ENCODE results near the gene SCO2.
"Not testable (repeated sequence)": the region's sequence is repeated elsewhere in the genome, so short reads cannot be mapped to it uniquely, and the experiment has no call there.

Gene SCO2

DNA sequence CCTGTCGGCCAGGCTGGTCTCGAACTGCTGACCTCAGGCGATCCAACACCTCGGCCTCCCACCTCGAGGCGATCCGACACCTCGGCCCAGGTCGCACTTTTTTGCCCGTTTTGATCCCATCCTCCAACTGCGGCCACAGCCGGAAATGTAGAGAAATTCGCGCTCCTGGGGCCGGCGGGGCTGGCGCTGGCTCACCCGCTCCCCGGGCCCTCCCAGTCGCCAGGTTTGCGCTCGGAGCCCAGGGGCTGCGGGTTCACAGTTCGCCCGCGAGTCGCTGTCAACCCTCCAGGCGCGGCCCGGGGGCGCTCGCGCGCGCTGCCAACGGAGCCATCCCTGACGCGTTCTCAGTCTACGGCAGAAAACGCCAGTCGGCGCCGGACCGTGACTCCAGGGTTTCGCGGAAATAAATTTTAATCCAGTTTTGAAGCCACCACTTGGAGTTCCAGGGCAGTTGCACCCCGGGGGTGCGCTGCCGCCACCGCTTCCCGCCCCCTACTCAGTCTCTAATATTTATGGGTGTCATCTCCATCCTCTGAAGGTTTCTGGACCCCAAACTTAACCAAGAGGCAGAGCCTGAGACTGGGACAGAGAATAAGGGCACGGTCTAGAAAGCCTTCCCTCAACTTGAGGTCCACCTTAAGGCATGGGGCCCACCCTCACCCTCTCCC is 18.8 kb upstream of the SCO2 start:
- peak overlapping the region; percentile 99 to 100 for H3K27ac Mint-ChIP-seq
- ATAC-seq (peak; percentile 47), DNase-seq (peak; percentile 87 to 91)
- H3K9me3 Mint-ChIP-seq = peaks cover 0 to 4% of the 10 kb centered on the region in 2 donors
- peaks cover 75% of the 10 kb centered on the region for H3K4me1 Mint-ChIP-seq
- peak overlapping the region; percentile 84 to 85 for H3K4me3 Mint-ChIP-seq
- no peaks in the 10 kb centered on the region for H3K27me3 Mint-ChIP-seq

DNA sequence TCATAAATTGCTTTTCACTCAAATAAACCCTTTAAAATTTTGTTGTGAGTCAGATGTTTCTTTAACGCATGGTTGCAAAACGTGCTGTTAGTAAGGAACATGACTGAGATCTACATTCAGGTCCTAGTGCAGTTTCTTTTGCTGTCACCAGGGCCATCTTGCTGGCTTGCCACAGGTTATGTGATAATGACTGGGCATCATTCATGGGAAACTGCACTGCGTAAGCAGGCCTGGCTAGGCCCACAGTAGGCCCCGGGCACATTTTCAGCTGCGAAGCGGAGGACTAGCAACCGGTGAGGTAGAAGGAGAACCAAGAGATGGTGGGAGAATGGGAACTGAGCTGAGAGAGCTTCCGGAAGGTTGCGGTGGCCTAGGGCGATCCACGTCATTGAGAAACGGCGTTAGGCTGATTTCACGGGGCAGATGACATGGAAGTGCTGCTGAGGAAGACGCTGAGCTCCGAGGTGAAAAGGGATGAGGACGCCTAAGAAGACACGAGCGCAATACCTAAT is 17.1 kb upstream of the SCO2 start:
- DNase-seq (peak in 1 of 2 donors; percentile 67), ATAC-seq (no peak)
- Mint-ChIP-seq H3K27ac (peak overlapping the region in 1 of 2 donors; percentile 92), H3K4me1 (peaks cover 84% of the 10 kb centered on the region), H3K9me3 (peaks cover 0 to 4% of the 10 kb centered on the region in 2 donors), H3K4me3 (peak overlapping the region; percentile 7 to 69), H3K27me3 (no peaks in the 10 kb centered on the region)

DNA sequence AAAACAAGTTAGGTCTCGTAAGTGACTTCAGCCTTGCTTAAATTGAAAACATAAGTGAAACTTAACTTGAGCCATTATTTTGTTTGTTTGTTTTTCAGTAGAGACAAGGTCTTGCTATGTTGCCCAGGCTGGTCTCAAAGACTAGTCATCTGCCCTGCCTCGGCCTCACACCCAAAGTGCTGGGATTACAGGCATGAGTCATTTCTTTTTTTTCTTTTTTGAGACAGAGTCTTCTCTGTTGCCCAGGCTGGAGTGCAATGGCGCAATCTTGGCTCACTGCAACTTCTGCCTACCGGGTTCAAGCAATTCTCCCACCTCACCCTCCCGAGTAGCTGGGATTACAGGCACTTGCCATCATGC is 16.2 kb upstream of the SCO2 start:
- H3K9me3 Mint-ChIP-seq, H3K27me3 Mint-ChIP-seq, ATAC-seq: not testable (repeated sequence)
- Mint-ChIP-seq H3K4me3 (peak overlapping the region; percentile 54 to 69), H3K27ac (peak overlapping the region; percentile 96 to 100), H3K4me1 (peaks cover 89% of the 10 kb centered on the region)
- peak in 1 of 2 donors; percentile 67 for DNase-seq

DNA sequence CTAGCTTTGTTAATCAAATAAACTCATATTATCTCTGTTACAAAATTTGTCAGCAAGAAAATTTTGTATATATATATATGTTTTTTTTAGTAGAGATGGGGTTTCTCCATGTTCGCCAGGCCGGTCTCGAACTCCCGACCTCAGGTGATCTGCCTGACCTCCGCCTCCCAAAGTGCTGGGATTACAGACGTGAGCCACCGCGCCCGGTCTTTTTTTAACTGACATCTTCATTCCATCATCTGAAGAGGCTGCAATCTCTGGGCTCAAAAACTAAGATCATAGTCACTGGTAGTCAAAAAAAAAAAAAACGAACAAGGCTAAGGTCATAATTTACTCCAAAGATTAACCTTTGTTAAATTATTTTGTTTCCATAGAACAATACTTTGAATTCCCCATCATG is 15.0 kb upstream of the SCO2 start:
- H3K27ac Mint-ChIP-seq = peak overlapping the region; percentile 96 to 100
- DNase-seq (no peak), ATAC-seq (no peak)
- H3K27me3 Mint-ChIP-seq = no peaks in the 10 kb centered on the region
- H3K4me1 Mint-ChIP-seq = peaks cover 78% of the 10 kb centered on the region
- H3K9me3 Mint-ChIP-seq = peaks cover 0 to 4% of the 10 kb centered on the region in 2 donors
- H3K4me3 Mint-ChIP-seq = peak overlapping the region; percentile 54 to 69

DNA sequence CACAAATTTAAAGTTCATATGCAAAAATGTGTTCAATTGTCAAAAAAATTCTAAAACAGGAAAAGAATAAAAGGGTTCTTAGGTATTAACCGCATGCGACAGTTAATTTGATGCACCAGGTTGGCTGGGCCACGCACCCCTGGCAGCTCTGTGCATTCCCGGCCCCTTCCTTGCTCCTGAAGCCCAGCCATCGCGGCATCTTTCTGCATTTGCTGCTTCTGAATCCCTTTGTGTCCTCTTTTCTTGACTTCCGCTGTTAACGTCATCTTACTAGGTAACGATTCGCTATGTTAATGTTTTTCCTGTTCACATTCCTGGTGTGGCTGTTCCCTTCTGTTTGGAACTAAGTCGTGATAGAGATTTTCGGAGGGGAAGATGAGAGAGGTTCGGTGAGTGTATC is 12.4 kb upstream of the SCO2 start:
- H3K27me3 Mint-ChIP-seq = peaks cover 8% of the 10 kb centered on the region
- peak overlapping the region; percentile 83 to 100 for H3K27ac Mint-ChIP-seq
- no peak for DNase-seq
- peaks cover 83% of the 10 kb centered on the region for H3K4me1 Mint-ChIP-seq
- peaks cover 0 to 4% of the 10 kb centered on the region in 2 donors for H3K9me3 Mint-ChIP-seq
- H3K4me3 Mint-ChIP-seq = peak overlapping the region; percentile 32 to 62
- no peak for ATAC-seq

DNA sequence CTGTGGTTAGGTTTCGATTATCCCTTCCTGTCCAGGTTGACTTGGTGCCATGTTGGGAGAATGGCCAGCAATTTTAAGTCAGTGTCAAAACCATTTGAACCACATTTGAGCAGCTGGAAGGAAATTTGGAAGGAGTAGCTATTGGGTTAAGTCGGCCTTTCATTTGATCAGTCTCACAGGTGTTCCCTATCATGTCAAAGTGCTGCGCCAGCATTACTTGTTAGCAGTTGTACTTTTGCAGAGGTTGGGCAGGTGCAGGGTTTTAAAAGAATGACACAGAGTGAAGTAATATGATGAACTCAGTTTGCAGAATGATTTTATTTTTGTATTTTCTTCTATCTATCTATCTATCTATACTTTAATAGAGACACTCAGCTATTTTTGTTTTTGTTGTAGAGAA is 10.8 kb upstream of the SCO2 start:
- Mint-ChIP-seq H3K27me3 (peaks cover 10% of the 10 kb centered on the region), H3K4me3 (no peak overlapping the region), H3K4me1 (peaks cover 73% of the 10 kb centered on the region), H3K9me3 (no peaks in the 10 kb centered on the region), H3K27ac (peak overlapping the region in 1 of 2 donors; percentile 34)
- no peak for DNase-seq
- ATAC-seq = no peak

DNA sequence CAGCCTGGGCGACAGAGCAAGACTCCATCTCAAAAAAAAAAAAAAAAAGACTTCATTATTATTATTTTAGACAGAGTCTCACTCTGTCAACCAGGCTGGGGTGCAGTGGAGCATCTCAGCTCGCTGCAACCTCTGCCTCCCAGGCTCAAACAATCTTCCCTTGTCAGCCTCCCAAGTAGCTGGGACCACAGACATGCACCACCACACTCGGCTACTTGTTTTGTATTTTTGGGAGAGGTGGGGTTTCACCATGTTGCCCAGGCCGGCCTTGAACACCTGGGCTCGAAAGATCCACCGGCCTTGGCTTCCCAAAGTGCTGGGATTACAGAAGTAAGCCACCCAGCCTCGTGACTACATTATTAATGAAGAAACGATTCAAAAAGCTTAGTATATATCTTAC is 9.7 kb upstream of the SCO2 start:
- Mint-ChIP-seq H3K4me3 (no peak overlapping the region), H3K4me1 (peaks cover 62% of the 10 kb centered on the region), H3K9me3 (no peaks in the 10 kb centered on the region)

DNA sequence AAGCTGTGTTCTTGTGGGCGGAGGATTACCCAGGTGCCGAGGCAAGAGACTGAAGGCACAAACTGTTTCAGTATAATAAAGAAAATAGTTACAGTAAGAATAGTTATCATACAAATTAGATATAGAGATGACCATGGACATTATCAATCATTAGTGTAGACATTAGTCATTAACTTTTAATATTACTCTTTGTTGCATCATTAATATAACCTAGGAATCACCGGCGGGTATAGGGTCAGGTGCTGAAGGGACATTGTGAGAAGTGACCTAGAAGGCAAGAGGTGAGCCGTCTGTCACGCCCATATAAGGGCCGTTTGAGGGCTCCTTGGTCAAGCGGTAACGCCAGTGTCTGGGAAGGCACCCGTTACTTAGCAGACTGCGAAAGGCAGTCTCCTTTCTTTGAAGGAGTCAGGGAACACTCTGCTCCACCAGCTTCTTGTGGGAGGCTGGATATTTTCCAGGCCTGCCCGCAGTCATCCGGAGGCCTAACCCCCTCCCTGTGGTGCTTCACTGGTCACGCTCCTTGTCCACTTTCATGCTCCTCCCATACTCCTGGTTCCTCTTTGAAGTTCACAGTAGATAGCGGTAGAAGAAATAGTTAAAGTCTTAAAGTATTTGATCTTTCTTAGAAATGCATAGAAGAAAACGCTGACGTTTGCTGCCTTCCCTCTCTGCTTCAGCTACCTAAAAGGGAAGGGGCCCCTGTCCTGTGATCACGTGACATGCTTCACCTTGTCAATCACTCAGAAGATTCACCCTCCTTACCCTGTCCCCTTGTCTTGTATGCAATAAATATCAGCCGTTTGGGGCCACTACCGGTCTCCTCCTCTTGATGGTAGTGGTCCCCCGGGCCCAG is 8.7 kb upstream of the SCO2 start:
- peak overlapping the region; percentile 90 to 100 for H3K4me3 Mint-ChIP-seq
- peaks cover 10% of the 10 kb centered on the region for H3K27me3 Mint-ChIP-seq

More for the DNA sequence above, 9.7 kb upstream of the SCO2 start:
- Mint-ChIP-seq H3K27ac (peak overlapping the region in 1 of 2 donors; percentile 67), H3K27me3 (peaks cover 10% of the 10 kb centered on the region)
- DNase-seq (no peak), ATAC-seq (no peak)

DNA sequence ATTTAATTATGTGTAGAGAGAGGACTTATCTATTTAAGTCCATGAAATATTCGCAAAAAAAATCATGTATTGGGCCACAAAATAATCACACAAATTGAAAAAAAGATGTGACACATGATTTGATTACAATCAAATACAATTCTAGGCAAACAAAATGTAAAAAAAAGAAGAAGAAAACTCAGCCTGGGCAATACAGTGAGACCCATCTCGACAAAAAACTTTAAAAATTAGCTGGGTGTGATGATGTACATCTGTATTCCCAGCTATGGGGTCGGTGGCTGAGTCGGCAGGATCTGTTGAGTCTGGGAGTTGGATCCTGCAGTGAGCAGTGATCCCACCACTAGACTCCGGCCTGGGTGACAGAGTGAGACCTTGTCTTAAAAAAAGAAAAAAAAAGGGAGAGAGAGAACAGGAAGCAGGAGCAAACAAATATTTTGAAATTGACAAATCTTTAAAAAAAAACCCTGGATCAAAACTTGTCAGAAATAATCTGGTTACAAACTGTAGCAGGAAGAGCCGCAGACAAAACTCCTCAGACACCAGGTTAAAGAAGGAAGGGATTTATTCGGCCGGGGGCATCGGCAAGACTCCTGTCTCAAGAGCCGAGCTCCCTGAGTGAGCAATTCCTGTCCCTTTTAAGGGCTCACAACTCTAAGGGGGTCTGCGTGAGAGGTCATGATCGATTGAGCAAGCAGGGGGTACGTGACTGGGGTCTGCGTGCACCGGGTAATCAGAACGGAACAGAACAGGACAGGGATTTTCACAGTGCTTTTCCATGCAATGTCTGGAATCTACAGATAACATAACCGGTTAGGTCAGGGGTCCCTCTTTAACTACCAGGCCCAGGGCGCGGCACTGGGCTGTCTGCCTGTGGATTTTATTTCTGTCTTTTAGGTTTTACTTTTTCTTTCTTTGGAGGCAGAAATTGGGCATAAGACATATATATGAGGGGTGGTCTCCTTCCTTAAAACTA is 7.7 kb upstream of the SCO2 start:
- peaks cover 10% of the 10 kb centered on the region for H3K27me3 Mint-ChIP-seq
- no peaks in the 10 kb centered on the region for H3K9me3 Mint-ChIP-seq
- ATAC-seq (no peak), DNase-seq (no peak)
- peak overlapping the region; percentile 93 to 100 for H3K27ac Mint-ChIP-seq
- peak overlapping the region; percentile 90 to 100 for H3K4me3 Mint-ChIP-seq
- peaks cover 55% of the 10 kb centered on the region for H3K4me1 Mint-ChIP-seq

More for the DNA sequence above, 8.7 kb upstream of the SCO2 start:
- ATAC-seq, H3K9me3 Mint-ChIP-seq, DNase-seq: not testable (repeated sequence)
- Mint-ChIP-seq H3K27ac (peak overlapping the region; percentile 29 to 54), H3K4me1 (peaks cover 55% of the 10 kb centered on the region)

DNA sequence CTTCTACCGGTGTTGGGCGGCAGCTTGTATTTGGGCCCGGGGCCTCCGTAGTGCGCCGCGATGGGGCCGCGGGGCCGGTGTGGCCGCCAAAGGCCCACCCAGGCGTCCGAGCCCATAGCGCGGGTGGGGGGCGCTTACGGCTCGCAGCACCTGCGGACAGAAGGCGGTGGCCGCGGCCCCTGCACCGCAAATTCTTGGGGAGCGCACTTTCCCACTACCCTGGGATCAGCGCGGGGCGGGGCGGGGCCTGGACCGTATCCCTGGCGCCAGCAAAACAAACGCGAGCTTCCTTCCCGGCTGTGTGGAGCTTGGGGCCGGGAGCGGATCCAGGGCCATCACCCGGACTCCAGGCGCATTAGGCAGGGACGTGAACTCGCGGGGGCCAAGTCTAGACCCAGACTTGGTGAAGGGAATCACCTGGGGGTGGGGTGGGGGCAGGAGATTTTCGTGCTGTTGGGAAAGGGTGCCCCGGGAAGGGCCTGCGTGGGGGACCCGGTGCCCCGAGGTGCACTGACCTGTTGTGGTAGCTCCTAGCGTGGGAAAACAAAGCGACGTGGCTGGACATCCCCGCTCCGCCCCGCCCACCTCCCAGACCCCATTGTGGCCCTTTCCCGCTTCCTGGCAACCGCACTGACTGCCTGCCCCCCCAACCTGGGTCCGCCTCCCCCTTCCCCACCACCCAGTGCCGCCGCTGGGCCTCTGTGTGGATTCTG is 6.7 kb upstream of the SCO2 start:
- Mint-ChIP-seq H3K27ac (peak overlapping the region; percentile 99 to 100), H3K9me3 (no peaks in the 10 kb centered on the region), H3K27me3 (peaks cover 10% of the 10 kb centered on the region), H3K4me1 (peaks cover 55% of the 10 kb centered on the region), H3K4me3 (peak overlapping the region; percentile 90 to 100)
- DNase-seq (peak in 1 of 2 donors; percentile 38), ATAC-seq (no peak)

DNA sequence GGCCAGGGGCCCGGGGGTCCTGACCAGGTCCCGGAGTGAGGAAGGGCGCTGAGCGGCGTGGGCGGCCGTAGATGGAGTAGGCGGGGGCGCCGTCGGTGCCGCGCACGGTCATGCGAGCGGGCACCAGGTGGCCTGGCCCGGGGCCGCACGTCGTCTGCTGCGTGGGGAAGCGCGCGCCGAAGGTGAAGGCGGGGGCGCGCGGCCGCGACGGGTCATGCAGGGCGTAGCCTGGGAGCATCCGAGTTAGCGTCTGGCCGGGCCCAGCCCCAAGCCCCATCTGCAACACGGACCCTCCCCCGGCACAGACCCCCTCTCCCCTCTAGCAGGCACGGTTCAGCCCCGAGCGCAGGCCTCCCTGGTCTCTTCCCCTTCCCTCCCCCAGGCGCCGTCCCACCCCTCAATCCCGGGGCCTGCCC is 6.2 kb upstream of the SCO2 start:
- Mint-ChIP-seq H3K27ac (peak overlapping the region; percentile 99 to 100), H3K4me1 (peaks cover 55% of the 10 kb centered on the region), H3K4me3 (peak overlapping the region; percentile 90 to 100), H3K9me3 (no peaks in the 10 kb centered on the region), H3K27me3 (peaks cover 10% of the 10 kb centered on the region)
- DNase-seq (peak; percentile 78 to 88), ATAC-seq (peak; percentile 69)

DNA sequence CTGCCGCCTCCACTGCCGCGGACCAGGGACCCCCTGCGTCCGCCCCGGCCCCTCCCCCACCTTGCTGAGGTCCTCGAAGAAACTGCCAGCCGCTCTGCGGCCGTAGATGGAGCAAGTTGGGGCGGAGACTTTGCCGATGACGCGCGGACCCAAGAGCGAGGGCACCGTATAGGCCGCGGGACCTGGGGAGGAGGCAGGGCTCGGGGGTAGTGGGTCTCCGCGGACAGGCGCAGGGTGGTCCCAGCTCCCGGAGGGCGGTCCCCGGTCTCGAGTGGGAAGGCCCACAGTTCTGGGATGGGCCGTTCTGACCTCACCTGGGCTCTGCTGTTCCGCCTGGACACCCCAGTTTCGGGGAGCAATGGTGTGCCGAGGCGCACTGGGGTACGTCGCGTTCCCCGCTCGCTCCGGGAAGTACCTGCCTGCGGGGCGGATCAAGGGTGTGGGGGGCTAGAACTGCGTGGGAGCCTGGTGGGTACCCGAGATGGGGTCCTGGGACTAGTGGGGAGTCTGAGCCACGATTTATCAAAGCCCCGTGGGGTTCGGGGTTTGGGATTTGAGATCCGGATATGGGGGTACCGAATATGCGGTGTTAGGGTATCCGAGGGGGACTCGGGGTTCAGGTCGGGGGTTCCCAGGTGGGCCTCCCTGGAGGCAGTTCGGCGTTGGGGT is 5.6 kb upstream of the SCO2 start:
- peak overlapping the region; percentile 99 to 100 for H3K27ac Mint-ChIP-seq

DNA sequence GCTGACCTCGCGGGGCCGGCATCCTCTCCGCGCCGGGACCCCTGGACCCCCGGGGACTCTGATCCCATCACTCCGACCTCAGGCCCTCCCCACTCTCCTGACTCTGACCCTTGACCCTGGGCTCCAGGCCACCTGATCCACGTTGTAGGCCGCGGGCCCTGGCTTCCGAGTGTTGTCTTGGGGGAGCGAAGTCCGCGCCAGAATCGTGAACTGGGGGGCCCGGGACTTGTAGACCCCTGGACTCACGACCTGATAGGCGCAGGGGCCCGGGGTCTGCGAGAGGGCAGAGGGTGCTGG is 5.1 kb upstream of the SCO2 start:
- H3K4me3 Mint-ChIP-seq = peak overlapping the region; percentile 90 to 100

More for the DNA sequence above, 5.6 kb upstream of the SCO2 start:
- H3K4me1 Mint-ChIP-seq = peaks cover 57% of the 10 kb centered on the region
- H3K4me3 Mint-ChIP-seq = peak overlapping the region; percentile 90 to 100
- peak; percentile 85 to 90 for DNase-seq
- no peaks in the 10 kb centered on the region for H3K9me3 Mint-ChIP-seq
- ATAC-seq = peak; percentile 55
- peaks cover 10% of the 10 kb centered on the region for H3K27me3 Mint-ChIP-seq

More for the DNA sequence above, 5.1 kb upstream of the SCO2 start:
- Mint-ChIP-seq H3K27me3 (peaks cover 10% of the 10 kb centered on the region), H3K4me1 (peaks cover 57% of the 10 kb centered on the region), H3K9me3 (no peaks in the 10 kb centered on the region), H3K27ac (peak overlapping the region; percentile 99 to 100)
- no peak for DNase-seq
- ATAC-seq = no peak

Measured in stimulated activated naive CD8-positive, alpha-beta T cell treated with anti-CD3 and anti-CD28 coated beads, Interleukin-15, amount 100 ng/mL, for 72 hours (primary cell).